Caco-2 (cell line): Measurements from ENCODE around the gene SLIRP. TPM values are rescaled to one million over a fixed set of nuclear protein-coding genes. Genes with fewer than 3 reads are reported as not detected.

Experiments used
- BruUV-seq: library from RNA; stranded (reverse); fragments of 400-500 nt; replicated peaks from 2 replicates; lab custom pipeline; 2021; lab: Mats Ljungman, UMichigan
- CTCF ChIA-PET: fragments of 300-600 bp; sonication (Branson Sonifier 250); formaldehyde crosslinking; loops from one replicate; lab custom pipeline; 2022; ENCODE audit warnings: antibody characterized with exemption; lab: Charles Lee
- POLR2A ChIA-PET: fragments of 300-600 bp; sonication (Branson Sonifier 250); formaldehyde crosslinking; loops from one replicate; lab custom pipeline; 2022; ENCODE audit warnings: antibody characterized with exemption; lab: Charles Lee
- DNase-seq, 2 experiments: peaks; one replicate each; pipeline versions ENCODE4 v3.0.0 to v3.0.0-alpha.2; 2020 to 2022
- H3K27me3 ChIP-seq: replicated peaks from 2 replicates; pipeline ENCODE4 v1.6.0; 2011; ENCODE audit warnings: low read length; ENCODE audit not compliant: control insufficient read depth, insufficient read depth
- H3K36me3 ChIP-seq: 2 replicates; pipeline ENCODE4 v1.5.1; 2011; ENCODE audit warnings: low read length; ENCODE audit not compliant: control insufficient read depth, insufficient read depth
- H3K4me1 ChIP-seq: fragments of 250-450 bp; sonication (Bioruptor Pico); 2 replicates; pipeline ENCODE4 v1.5.1; 2020; ENCODE audit warnings: mild to moderate bottlenecking
- H3K4me3 ChIP-seq: 2 replicates; pipeline ENCODE4 v1.5.1; 2011; ENCODE audit warnings: low read depth, mild to moderate bottlenecking, control low read depth, low read length
- H3K9me3 ChIP-seq: fragments of 250-450 bp; sonication (Bioruptor Pico); 2 replicates; pipeline ENCODE4 v1.5.1; 2020; ENCODE audit warnings: mild to moderate bottlenecking, moderate library complexity
- H3K27ac Mint-ChIP-seq: one replicate; pipeline ENCODE4 v1.8.0; 2022; ENCODE audit warnings: mixed read lengths; ENCODE audit not compliant: unreplicated experiment
- H3K27me3 Mint-ChIP-seq: one replicate; pipeline ENCODE4 v1.8.0; 2022; ENCODE audit warnings: mixed read lengths; ENCODE audit not compliant: insufficient read depth, unreplicated experiment
- H3K36me3 Mint-ChIP-seq: one replicate; pipeline ENCODE4 v1.8.0; 2022; ENCODE audit warnings: mild to moderate bottlenecking, mixed read lengths; ENCODE audit not compliant: insufficient read depth, unreplicated experiment
- H3K4me1 Mint-ChIP-seq: one replicate; pipeline ENCODE4 v1.8.0; 2022; ENCODE audit warnings: low read depth, mixed read lengths; ENCODE audit not compliant: unreplicated experiment
- H3K4me3 Mint-ChIP-seq: one replicate; pipeline ENCODE4 v1.8.0; 2022; ENCODE audit warnings: mild to moderate bottlenecking, moderate library complexity, mixed read lengths; ENCODE audit not compliant: unreplicated experiment
- H3K9me3 Mint-ChIP-seq: one replicate; pipeline ENCODE4 v1.8.0; 2022; ENCODE audit warnings: mixed read lengths; ENCODE audit not compliant: unreplicated experiment
- intact Hi-C: fragments of 100-400 bp; cut with micrococcal nuclease; formaldehyde crosslinking; loops from one replicate; pipeline ENCODE4 v1.10.0; 2022; ENCODE audit not compliant: unreplicated experiment
- total RNA-seq: library from RNA; stranded (reverse); gene quantifications from 2 replicates; pipeline ENCODE4 v1.2.3, GENCODE V29; 2022
- TF ChIP-seq, protein P1 (sequence below), 2 experiments: fragments of 200-600 bp in 1 of 2; IDR thresholded peaks; 1 replicate in 1 of 2; 2 replicates in 1 of 2; pipeline versions ENCODE4 v1.5.1 to v1.8.0; 2011 to 2022; ENCODE audit warnings: antibody characterized with exemption in 1 of 2, control low read depth in 1 of 2, inconsistent platforms in 1 of 2, low read depth in 1 of 2, low read length in 1 of 2, mild to moderate bottlenecking in 1 of 2, moderate library complexity in 1 of 2; ENCODE audit not compliant: insufficient read depth in 1 of 2, severe bottlenecking in 1 of 2, unreplicated experiment in 1 of 2

SLIRP gene
- total RNA-seq, 1 experiment from 2014 or later, result 204 TPM

DNA sequence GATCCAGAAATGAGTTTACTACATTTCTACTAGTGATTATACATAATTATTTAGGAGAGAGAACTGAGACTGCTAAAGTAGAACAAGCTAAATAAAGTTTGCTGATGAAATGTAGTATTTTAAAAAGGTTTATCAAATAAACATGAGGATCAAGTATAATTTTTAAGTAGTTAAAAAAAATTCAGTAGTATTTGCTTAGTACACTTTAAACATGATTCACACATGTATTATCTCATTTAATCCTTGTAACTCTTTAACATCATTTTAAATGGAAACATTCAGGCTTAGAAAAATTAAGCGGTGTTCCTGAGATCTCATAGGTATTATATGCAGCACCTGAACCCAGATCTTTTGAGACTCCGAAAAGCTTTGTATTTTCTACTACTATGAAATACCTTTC, 44.4 kb downstream of the SLIRP start:
- TF ChIP-seq, protein P1, sequence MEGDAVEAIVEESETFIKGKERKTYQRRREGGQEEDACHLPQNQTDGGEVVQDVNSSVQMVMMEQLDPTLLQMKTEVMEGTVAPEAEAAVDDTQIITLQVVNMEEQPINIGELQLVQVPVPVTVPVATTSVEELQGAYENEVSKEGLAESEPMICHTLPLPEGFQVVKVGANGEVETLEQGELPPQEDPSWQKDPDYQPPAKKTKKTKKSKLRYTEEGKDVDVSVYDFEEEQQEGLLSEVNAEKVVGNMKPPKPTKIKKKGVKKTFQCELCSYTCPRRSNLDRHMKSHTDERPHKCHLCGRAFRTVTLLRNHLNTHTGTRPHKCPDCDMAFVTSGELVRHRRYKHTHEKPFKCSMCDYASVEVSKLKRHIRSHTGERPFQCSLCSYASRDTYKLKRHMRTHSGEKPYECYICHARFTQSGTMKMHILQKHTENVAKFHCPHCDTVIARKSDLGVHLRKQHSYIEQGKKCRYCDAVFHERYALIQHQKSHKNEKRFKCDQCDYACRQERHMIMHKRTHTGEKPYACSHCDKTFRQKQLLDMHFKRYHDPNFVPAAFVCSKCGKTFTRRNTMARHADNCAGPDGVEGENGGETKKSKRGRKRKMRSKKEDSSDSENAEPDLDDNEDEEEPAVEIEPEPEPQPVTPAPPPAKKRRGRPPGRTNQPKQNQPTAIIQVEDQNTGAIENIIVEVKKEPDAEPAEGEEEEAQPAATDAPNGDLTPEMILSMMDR (IDR thresholded peaks at IDR 0.05; ENCODE audit: insufficient read depth in 1 of 2, low read depth in 1 of 2, low read length in 1 of 2, severe bottlenecking in 1 of 2, unreplicated experiment in 1 of 2), result no peak
- Mint-ChIP-seq H3K4me3 (no peak overlapping the region), H3K36me3 (peaks cover 67% of the 10 kb centered on the region), H3K4me1 (no peaks in the 10 kb centered on the region), H3K27ac (no peak overlapping the region), H3K27me3 (no peaks in the 10 kb centered on the region), H3K9me3 (no peaks in the 10 kb centered on the region)
- ChIA-PET CTCF (no interaction called here), POLR2A (no interaction called here)
- Histone ChIP-seq H3K9me3 (no peaks in the 10 kb centered on the region), H3K27me3 (no peaks in the 10 kb centered on the region), H3K36me3 (peaks cover 3% of the 10 kb centered on the region; the same call in 1 of the 2 replicates), H3K4me3 (no peak overlapping the region), H3K4me1 (no peaks in the 10 kb centered on the region)
- intact Hi-C loops, result no loop called here
- BruUV-seq, result no TSS peak
- no peak for DNase-seq

DNA sequence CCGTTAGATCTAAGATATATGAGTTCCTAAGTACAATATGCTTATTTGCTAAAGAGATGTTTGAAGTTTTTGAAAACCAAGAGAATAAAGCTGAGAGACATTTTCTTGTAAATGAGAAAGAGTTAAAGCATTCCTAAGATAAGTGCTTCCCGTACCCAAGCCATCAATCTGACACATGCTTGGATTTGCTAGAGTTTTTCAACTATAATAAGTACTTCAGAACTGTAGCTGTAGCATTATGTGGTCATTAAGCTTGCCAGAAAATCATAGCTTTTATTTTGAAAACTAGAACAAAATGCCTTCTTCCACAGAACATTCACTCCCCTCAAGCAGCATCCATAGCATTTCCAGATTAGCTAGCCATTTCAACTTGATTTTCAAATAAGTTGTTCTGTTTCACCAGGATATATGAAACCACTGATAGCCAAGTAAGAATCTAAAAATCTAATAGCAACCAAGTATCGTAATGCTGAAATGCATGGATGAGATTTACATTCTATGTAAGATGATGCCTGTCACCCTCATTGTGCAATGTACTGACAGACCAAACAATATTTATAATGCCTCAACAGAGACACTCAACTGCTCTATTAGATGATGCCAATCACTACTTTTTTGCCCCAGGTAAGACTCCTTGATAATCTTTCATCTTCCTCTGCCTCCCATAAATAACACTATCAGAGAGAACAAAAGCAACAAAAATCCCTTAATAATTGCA, 45.1 kb downstream of the SLIRP start:
- Mint-ChIP-seq H3K36me3 (peaks cover 63% of the 10 kb centered on the region), H3K4me1 (no peaks in the 10 kb centered on the region), H3K27ac (no peak overlapping the region), H3K9me3 (no peaks in the 10 kb centered on the region), H3K4me3 (no peak overlapping the region), H3K27me3 (no peaks in the 10 kb centered on the region)
- BruUV-seq, result no TSS peak
- Histone ChIP-seq H3K36me3 (peaks cover 3% of the 10 kb centered on the region; the same call in 1 of the 2 replicates), H3K27me3 (no peaks in the 10 kb centered on the region), H3K4me1 (no peaks in the 10 kb centered on the region), H3K9me3 (no peaks in the 10 kb centered on the region), H3K4me3 (no peak overlapping the region)
- DNase-seq, result no peak
- ChIA-PET CTCF (no interaction called here), POLR2A (no interaction called here)
- intact Hi-C loops, result no loop called here
- TF ChIP-seq, protein P1 (IDR thresholded peaks at IDR 0.05; ENCODE audit: insufficient read depth in 1 of 2, low read depth in 1 of 2, low read length in 1 of 2, severe bottlenecking in 1 of 2, unreplicated experiment in 1 of 2), result no peak

DNA sequence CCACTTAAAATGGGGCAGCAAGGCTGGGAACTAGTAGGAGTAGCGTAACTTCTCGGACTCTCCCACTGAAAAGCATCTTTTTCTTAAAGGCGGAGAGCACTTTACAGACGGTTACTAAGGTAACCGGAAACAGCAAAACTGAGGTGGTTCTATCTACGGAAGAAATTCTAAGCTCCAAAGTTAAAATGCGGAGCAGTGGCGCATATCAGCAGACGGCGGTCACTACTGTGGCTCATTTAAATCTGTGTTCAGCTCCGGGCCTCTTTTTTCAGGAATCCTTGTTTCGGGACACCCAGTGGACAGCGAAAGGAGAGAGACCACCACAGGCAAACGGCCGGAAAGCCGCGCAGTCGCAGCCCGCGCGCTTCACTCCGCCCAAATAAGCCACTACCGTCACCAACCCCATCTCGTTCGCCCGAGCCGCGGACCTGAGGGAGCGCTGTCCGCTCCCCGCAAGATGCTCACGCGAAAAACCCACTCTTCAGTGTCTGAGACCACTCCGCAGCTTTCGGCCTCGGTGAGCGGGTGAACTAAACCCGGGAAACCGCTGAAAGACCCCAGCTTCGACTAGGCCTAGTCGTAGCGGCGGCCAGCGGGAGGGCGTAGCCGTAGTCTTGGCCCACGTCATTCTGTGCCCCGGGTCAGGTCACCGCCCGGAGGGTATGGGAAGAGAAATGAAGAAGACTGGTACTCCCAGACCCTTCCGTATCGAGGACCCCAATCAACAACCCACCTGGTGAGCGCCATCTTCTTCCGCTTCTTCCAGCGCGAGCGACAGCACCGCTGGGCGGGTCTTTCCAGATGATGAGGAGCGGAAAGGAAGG, 52.7 kb downstream of the SLIRP start, which contains the start of gene SNW1:
TSS of gene SNW1 (minus strand) at position 776 of the 824 bp plus-strand sequence. CDS start at position 747, 29 bp downstream.
- Mint-ChIP-seq H3K36me3 (peaks cover 13% of the 10 kb centered on the region), H3K4me3 (peak within 1 kb of the TSS; percentile 88), H3K4me1 (no peaks in the 10 kb centered on the region), H3K27me3 (no peaks in the 10 kb centered on the region), H3K9me3 (no peaks in the 10 kb centered on the region), H3K27ac (peak within 1 kb of the TSS; percentile 96)
- no peaks in the 10 kb centered on the region for H3K27me3 ChIP-seq
- CTCF ChIA-PET, result interaction anchor here (0.6 to 1.0 kb wide), 3 partner anchors 40 to 162 kb away, joined by 3 read pairs; no protein-coding TSS in a partner anchor
- peak within 1 kb of the TSS; percentile 95 for H3K4me3 ChIP-seq
- H3K36me3 ChIP-seq, result no peaks in the 10 kb centered on the region; the same call in 1 of the 2 replicates
- POLR2A ChIA-PET, result interaction anchor here (0.6 to 1.0 kb wide), 4 partner anchors 13 to 445 kb away, joined by 3 to 11 read pairs (median 3); no protein-coding TSS in a partner anchor
- intact Hi-C loops, result loop anchor here (1.0 kb wide), 2 partner anchors 40 to 57 kb away; partner anchors contain the start of gene ADCK1
- TF ChIP-seq, protein P1 (IDR thresholded peaks at IDR 0.05; ENCODE audit: insufficient read depth in 1 of 2, low read depth in 1 of 2, low read length in 1 of 2, severe bottlenecking in 1 of 2, unreplicated experiment in 1 of 2), result no peak
- DNase-seq, result peak; percentile 91 to 92
- H3K9me3 ChIP-seq, result no peaks in the 10 kb centered on the region
- H3K4me1 ChIP-seq, result 0 out of 2 replicates have a peak, but pooled peaks cover 5% of the 10 kb centered on the region
- BruUV-seq, result TSS peak; percentile 77
